Measurements from ENCODE around the gene URI1. TPM values are rescaled to one million over a fixed set of nuclear protein-coding genes. Genes with fewer than 3 reads are reported as not detected.
"Not testable (repeated sequence)": the region's sequence is repeated elsewhere in the genome, so short reads cannot be mapped to it uniquely, and the experiment has no call there.

Gene URI1
- total RNA-seq, 6 experiments from 2014 or later: 18.8 to 29.4 (median 22.2) TPM

DNA sequence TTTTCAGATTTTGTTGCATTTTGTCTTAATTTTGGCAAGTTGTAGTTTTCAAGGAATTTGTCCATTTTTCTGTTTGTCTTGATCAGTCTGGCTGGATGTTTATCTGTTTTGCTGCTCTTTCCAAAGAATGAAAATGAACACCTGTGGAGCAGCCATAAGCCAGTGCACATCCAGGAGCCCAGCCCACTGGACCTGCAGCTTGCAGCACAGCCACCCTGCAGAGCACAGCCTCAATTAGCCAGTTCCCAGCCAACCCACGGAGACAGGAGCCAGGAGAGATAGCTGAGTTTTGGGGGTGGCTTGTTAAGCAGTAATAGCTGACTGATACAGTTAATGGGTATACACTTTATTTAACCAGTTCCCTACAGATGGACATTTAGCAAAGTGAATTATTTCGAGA is 38.0 kb upstream of the URI1 start:
- no peaks in the 10 kb centered on the region for H3K4me1 ChIP-seq
- no peak overlapping the region for H3K27ac ChIP-seq
- H3K4me3 ChIP-seq: no peak overlapping the region
- ATAC-seq: no peak
- 39% methylated on average over 2 of the region's 2 CpGs for WGBS (ENCODE audit: insufficient coverage, low coverage, low lambda C conversion rate, missing lambda C conversion rate)
- no peaks in the 10 kb centered on the region for H3K27me3 ChIP-seq
- no peaks in the 10 kb centered on the region for H3K36me3 ChIP-seq
- no peak for DNase-seq
- intact Hi-C loops (cut with DNase I): no loop called here
- TF ChIP-seq, protein P1, sequence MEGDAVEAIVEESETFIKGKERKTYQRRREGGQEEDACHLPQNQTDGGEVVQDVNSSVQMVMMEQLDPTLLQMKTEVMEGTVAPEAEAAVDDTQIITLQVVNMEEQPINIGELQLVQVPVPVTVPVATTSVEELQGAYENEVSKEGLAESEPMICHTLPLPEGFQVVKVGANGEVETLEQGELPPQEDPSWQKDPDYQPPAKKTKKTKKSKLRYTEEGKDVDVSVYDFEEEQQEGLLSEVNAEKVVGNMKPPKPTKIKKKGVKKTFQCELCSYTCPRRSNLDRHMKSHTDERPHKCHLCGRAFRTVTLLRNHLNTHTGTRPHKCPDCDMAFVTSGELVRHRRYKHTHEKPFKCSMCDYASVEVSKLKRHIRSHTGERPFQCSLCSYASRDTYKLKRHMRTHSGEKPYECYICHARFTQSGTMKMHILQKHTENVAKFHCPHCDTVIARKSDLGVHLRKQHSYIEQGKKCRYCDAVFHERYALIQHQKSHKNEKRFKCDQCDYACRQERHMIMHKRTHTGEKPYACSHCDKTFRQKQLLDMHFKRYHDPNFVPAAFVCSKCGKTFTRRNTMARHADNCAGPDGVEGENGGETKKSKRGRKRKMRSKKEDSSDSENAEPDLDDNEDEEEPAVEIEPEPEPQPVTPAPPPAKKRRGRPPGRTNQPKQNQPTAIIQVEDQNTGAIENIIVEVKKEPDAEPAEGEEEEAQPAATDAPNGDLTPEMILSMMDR (IDR thresholded peaks at IDR 0.05): no peak
- no peak for TF ChIP-seq POLR2A (IDR thresholded peaks at IDR 0.05)
- H3K9me3 ChIP-seq: no peaks in the 10 kb centered on the region

DNA sequence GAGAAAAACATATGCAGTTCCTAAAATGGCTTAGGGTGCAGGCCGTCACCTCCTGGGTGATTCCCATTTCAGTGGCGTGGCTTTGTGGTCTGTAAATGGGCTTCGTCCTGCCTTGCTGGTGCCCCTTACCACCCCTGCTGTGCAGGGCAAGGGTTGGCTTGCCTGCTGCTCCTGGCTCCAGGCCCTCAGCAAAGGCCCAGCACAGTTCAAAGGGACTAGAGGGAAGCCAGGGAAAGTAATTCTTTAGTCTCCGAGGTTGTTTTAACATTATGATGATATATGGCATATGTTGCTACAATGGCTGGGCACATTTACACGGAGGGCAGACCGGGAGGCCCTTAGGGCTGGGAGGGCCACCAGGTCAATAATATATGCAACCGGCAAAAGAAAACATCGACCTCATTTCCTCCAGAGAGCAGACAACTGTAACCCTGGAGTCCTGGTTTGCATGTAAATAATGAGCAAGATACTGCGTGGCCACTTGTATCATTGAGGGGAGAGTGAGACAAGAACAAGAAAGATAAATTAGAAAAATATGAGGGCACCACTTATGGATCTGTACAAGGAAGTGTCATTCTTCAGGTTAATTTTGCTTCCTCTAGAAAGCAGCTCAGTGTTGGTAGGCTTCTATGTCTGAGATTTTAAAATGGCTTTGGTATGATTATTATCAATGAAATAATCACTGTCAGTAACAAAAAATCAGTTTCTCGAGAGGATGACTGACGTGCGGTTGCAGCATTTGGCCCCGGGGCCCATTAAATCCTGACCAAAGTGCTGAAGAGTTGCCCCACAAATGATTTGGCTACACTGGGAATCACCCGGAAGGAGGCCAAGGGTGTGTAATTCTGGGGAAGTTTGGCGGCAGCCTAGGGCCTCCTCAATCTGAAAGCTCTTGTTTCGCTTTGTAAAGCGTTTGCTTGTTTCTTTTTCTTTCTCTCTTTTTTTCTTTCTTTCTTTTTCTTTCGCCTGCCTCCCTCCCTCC is 32.8 kb upstream of the URI1 start:
- Histone ChIP-seq H3K27ac (no peak overlapping the region), H3K27me3 (no peaks in the 10 kb centered on the region), H3K4me3 (no peak overlapping the region), H3K4me1 (no peaks in the 10 kb centered on the region), H3K36me3 (no peaks in the 10 kb centered on the region), H3K9me3 (no peaks in the 10 kb centered on the region)
- no peak for DNase-seq
- 76% methylated on average over 17 of the region's 18 CpGs for WGBS (ENCODE audit: insufficient coverage, low coverage, low lambda C conversion rate, missing lambda C conversion rate)
- TF ChIP-seq, protein P1 (IDR thresholded peaks at IDR 0.05): no peak
- no peak for TF ChIP-seq POLR2A (IDR thresholded peaks at IDR 0.05)
- intact Hi-C loops (cut with DNase I): no loop called here
- no peak for ATAC-seq

DNA sequence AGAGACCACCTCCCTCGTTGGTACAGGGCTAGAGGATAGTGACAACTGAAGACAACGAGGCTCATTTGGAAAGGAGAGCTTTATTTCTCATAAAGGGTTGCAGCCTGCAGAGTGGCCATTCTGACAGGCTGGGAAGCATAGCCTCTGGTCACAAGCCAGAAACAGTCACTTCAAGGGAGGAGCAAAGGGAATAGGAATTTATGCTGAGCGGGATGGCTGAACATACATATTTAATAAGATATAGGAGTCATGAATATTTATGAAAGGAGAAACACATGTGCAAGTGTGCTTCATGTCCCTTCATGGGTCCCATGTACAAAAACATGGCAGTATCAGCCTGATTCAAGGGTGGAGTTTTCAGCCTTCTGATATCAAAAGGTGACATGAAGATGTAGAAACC is 27.1 kb upstream of the URI1 start:
- no peaks in the 10 kb centered on the region for H3K36me3 ChIP-seq
- H3K4me3 ChIP-seq: no peak overlapping the region
- 44% methylated on average over 3 of the region's 3 CpGs for WGBS (ENCODE audit: insufficient coverage, low coverage, low lambda C conversion rate, missing lambda C conversion rate)
- no peaks in the 10 kb centered on the region for H3K4me1 ChIP-seq
- no peaks in the 10 kb centered on the region for H3K9me3 ChIP-seq
- H3K27me3 ChIP-seq: no peaks in the 10 kb centered on the region
- TF ChIP-seq POLR2A (IDR thresholded peaks at IDR 0.05): no peak
- TF ChIP-seq, protein P1 (IDR thresholded peaks at IDR 0.05): no peak
- ATAC-seq (no peak), DNase-seq (no peak)
- intact Hi-C loops (cut with DNase I): no loop called here
- no peak overlapping the region for H3K27ac ChIP-seq

DNA sequence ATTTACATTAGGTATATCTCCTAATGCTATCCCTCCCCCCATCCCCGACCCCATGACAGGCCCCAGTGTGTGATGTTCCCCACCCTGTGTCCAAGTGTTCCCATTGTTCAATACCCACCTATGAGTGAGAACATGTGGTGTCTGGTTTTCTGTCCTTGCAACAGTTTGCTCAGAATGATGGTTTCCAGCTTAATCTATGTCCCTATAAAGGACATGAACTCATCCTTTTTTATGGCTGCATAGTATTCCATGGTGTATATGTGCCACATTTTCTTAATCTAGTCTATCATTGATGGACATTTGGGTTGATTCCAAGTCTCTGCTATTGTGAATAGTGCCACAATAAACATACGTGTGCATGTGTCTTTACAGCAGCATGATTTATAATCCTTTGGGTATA is 26.2 kb upstream of the URI1 start:
- ATAC-seq; H3K27ac ChIP-seq; intact Hi-C loops (cut with DNase I); H3K36me3 ChIP-seq; H3K4me3 ChIP-seq; H3K27me3 ChIP-seq; DNase-seq; H3K4me1 ChIP-seq; H3K9me3 ChIP-seq: not testable (repeated sequence)
- WGBS (ENCODE audit: insufficient coverage, low coverage, low lambda C conversion rate, missing lambda C conversion rate): 40% methylated on average over 2 of the region's 2 CpGs

DNA sequence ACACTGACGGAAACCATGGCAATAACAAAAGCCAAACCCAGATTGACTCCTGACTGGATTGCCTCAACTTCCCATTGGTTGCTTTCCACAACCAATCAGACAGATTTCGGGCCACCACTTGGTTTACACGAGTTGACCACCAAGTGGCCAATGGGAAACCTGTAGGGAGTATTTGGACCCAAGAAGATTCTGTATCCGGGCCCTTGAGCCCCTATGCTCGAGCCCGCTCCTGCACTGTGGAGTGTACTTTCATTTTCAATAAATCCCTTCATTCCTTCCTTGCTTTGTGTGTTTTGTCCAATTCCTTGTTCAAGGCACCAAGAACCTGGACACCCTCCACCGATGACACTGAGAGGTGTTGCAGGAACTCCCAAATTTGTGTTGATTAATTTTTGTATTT is 24.1 kb upstream of the URI1 start:
- Histone ChIP-seq H3K27me3 (no peaks in the 10 kb centered on the region), H3K27ac (no peak overlapping the region), H3K9me3 (no peaks in the 10 kb centered on the region), H3K4me1 (no peaks in the 10 kb centered on the region), H3K36me3 (no peaks in the 10 kb centered on the region), H3K4me3 (no peak overlapping the region)
- 57% methylated on average over 6 of the region's 7 CpGs for WGBS (ENCODE audit: insufficient coverage, low coverage, low lambda C conversion rate, missing lambda C conversion rate)
- no peak for ATAC-seq
- no peak for DNase-seq
- intact Hi-C loops (cut with DNase I): no loop called here
- no peak for TF ChIP-seq POLR2A (IDR thresholded peaks at IDR 0.05)
- TF ChIP-seq, protein P1 (IDR thresholded peaks at IDR 0.05): no peak
